ENCODE measurements around the gene ANO7.

Gene ANO7

GRCh38 chr2:241161646-241162281, 26.7 kb upstream of the ANO7 start:
- DNase-seq = no peak
- TF ChIP-seq, protein P1, sequence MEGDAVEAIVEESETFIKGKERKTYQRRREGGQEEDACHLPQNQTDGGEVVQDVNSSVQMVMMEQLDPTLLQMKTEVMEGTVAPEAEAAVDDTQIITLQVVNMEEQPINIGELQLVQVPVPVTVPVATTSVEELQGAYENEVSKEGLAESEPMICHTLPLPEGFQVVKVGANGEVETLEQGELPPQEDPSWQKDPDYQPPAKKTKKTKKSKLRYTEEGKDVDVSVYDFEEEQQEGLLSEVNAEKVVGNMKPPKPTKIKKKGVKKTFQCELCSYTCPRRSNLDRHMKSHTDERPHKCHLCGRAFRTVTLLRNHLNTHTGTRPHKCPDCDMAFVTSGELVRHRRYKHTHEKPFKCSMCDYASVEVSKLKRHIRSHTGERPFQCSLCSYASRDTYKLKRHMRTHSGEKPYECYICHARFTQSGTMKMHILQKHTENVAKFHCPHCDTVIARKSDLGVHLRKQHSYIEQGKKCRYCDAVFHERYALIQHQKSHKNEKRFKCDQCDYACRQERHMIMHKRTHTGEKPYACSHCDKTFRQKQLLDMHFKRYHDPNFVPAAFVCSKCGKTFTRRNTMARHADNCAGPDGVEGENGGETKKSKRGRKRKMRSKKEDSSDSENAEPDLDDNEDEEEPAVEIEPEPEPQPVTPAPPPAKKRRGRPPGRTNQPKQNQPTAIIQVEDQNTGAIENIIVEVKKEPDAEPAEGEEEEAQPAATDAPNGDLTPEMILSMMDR (IDR thresholded peaks at IDR 0.05; ENCODE audit: low read depth, low read length) = no peak
- Histone ChIP-seq H3K4me3 (ENCODE audit: low read depth, low read length) (no peak overlapping the region), H3K36me3 (peaks cover 34% of the 10 kb centered on the region), H3K27me3 (no peaks in the 10 kb centered on the region), H3K9me3 (no peaks in the 10 kb centered on the region), H3K4me1 (peaks cover 3% of the 10 kb centered on the region; the same call in 1 of the 2 replicates)

GRCh38 chr2:241163601-241164118, 24.8 kb upstream of the ANO7 start:
- TF ChIP-seq, protein P1 (IDR thresholded peaks at IDR 0.05; ENCODE audit: low read depth, low read length) = no peak
- DNase-seq = no peak
- no peak overlapping the region for H3K4me3 ChIP-seq (ENCODE audit: low read depth, low read length)
- peaks cover 3% of the 10 kb centered on the region; the same call in 1 of the 2 replicates for H3K4me1 ChIP-seq
- peaks cover 34% of the 10 kb centered on the region for H3K36me3 ChIP-seq
- no peaks in the 10 kb centered on the region for H3K27me3 ChIP-seq
- H3K9me3 ChIP-seq = no peaks in the 10 kb centered on the region

GRCh38 chr2:241168366-241168765, 20.1 kb upstream of the ANO7 start:
- no peak for DNase-seq
- TF ChIP-seq, protein P1 (IDR thresholded peaks at IDR 0.05; ENCODE audit: low read depth, low read length) = no peak
- peaks cover 30% of the 10 kb centered on the region for H3K36me3 ChIP-seq
- no peaks in the 10 kb centered on the region for H3K4me1 ChIP-seq
- 0 out of 2 replicates have a peak, but pooled peaks cover 3% of the 10 kb centered on the region for H3K9me3 ChIP-seq
- no peak overlapping the region for H3K4me3 ChIP-seq (ENCODE audit: low read depth, low read length)
- no peaks in the 10 kb centered on the region for H3K27me3 ChIP-seq

- Histone ChIP-seq H3K9me3 (0 out of 2 replicates have a peak, but pooled peaks cover 3% of the 10 kb centered on the region), H3K4me1 (no peaks in the 10 kb centered on the region), H3K27me3 (no peaks in the 10 kb centered on the region), H3K36me3 (peaks cover 20% of the 10 kb centered on the region), H3K4me3 (ENCODE audit: low read depth, low read length) (no peak overlapping the region)
- DNase-seq = no peak
- TF ChIP-seq, protein P1 (IDR thresholded peaks at IDR 0.05; ENCODE audit: low read depth, low read length) = no peak
Observed at GRCh38 chr2:241173557-241173956, 14.9 kb upstream of the ANO7 start.

GRCh38 chr2:241177526-241178334, 10.7 kb upstream of the ANO7 start:
- Histone ChIP-seq H3K9me3 (no peaks in the 10 kb centered on the region), H3K36me3 (peaks cover 9% of the 10 kb centered on the region; the same call in 1 of the 2 replicates), H3K27me3 (no peaks in the 10 kb centered on the region), H3K4me1 (no peaks in the 10 kb centered on the region), H3K4me3 (ENCODE audit: low read depth, low read length) (no peak overlapping the region)
- DNase-seq = no peak
- TF ChIP-seq, protein P1 (IDR thresholded peaks at IDR 0.05; ENCODE audit: low read depth, low read length) = no peak

Data from BE2C (cell line).